Head of caudate nucleus (tissue), 42 donors: Measurements from ENCODE around the gene CEP152.
"Not testable (repeated sequence)": the region's sequence is repeated elsewhere in the genome, so short reads cannot be mapped to it uniquely, and the experiment has no call there.

Experiments
- DNase-seq, 42 donors: peaks; one replicate each; pipeline versions ENCODE4 v3.0.0 to v3.0.0-alpha.2; 2020 to 2021; ENCODE audit warnings: mixed read lengths in 7 of 42
- intact Hi-C: fragments of 100-400 bp; cut with DNase I; formaldehyde crosslinking; loops from one replicate; pipeline ENCODE4 v1.15.0; 2022

Gene CEP152

DNA sequence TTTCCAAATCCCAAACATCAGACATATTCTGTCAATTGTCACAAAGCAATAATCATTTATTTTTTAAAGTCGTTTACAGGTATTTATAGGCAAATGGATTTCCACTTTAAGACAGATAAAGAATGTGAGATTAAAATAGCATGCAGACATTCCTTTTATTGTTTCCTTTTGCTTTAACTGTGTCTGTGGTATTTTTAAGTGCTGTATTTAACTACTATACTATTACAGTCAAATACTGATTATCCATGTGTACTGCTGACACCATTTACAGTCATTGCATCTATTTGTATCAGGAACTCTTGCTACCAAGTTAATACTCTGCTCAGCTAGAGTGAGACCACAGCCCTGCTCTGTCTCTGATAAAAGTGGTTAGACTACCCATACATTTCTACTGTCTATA, 12.8 kb upstream of the CEP152 start:
- no peak for DNase-seq
- intact Hi-C loops = no loop called here

DNA sequence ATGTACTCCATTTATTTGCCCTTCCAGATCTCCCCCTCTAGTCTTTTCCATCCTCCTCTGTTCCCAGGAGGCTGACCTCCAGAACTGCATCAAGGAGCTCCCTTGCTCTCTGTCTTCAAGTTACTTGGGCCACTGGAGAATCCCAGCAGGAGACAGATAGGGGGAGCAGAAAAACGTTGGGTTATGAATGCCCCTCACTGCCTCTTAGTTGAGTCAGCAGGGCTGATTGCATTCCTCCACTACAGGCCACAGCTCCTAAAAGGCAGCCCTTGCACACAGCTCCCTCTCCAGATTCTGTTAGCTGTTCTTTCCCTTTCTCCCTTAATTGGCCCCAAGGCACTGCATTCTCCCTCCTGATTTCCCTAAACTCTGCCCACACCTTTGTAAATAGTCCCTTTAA, 12.4 kb upstream of the CEP152 start:
- intact Hi-C loops = no loop called here
- DNase-seq = no peak

DNA sequence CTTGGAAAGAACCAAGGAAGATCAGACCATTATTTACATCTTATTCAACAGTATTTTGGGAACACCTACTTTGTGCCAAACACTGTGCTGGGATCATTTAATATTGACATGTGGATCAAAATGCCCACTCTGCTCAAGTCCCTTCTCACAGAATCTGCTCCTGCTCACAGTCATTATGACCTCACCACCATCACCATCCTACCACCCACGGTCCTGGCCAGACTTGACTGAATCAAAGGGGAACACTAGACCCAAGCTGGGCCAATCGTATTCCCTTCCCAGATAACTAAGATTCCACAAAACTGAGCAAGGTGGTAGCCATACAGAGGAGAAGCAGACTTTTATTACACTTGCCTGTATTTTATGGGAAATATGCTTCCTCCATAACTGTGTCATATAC, 3.4 kb upstream of the CEP152 start:
- DNase-seq = no peak
- intact Hi-C loops = no loop called here

DNA sequence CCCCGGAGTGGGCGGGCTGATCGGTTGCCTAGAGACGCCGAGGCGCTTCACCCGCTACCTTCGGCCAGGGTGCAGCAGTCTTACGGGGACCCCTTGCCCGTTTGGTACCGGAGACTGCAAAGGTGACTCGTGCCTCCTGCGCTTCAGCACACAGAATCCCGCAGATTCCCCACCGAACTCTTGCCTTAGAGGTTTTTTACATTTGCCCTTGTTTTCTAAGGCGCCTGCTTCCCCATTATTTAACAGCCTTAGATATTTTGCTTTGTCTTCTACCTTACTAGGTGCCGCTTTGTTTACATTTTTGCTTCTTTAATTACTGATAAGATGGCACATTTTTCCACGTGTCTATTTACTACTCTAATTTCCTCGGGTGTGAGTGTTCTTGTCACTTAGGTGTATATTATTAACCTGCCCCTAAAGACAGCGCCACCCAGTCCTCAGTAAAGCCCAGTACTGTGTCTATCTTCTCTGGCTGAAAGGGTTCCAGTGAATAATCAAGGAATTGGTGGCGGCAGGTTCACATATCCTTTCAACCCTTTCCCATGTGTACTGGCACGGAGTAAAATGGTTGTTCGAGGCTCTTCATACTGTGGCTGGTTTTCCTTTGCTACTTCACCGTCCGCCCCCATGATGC, 573 bp upstream of the CEP152 start:
- DNase-seq = peak in 4 of 42 donors; percentile 10 to 39 (median 16)
- intact Hi-C loops = no loop called here

DNA sequence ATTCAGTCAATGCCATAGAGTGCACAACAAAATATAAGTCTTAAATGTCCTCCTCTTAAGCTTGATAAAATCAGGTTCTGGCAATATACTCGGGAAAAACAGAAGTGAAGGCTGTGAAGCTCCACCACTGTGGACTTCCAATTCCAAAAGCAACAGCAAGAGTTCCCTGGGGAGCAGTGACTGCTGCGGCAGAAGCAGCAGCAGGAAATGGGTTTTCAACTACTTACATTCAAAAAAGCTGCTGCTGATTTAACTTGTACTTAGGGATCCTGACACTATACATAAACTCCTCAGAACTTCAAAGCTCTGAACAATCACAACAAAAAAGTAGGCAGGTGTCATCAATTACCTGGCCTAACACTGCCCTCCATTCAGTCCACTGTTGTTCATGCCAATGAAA, 4.7 kb downstream of the CEP152 start:
- DNase-seq = no peak
- intact Hi-C loops = loop anchor here (10.0 kb wide), 1 partner anchor 161 kb away; the partner anchor contains the start of gene FBN1

DNA sequence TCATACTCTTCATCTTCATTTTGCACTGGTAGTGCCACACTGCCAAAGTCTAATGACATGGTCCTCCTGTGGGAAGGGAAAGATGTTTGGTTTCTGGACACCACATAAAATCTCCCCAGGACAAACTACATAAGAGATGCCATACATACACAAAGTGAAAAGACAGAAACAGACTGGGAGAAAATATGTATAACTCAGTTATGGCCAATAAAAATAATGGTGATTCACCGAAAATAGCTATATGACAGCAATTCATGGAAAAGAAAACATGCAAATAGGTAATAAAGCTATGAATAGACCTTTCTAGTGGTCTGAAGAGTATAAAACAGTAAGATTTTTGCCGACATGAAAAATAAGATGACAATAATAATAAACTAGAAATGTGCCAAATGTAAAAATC, 5.3 kb downstream of the CEP152 start:
- intact Hi-C loops = loop anchor here (10.0 kb wide), 1 partner anchor 161 kb away; the partner anchor contains the start of gene FBN1

DNA sequence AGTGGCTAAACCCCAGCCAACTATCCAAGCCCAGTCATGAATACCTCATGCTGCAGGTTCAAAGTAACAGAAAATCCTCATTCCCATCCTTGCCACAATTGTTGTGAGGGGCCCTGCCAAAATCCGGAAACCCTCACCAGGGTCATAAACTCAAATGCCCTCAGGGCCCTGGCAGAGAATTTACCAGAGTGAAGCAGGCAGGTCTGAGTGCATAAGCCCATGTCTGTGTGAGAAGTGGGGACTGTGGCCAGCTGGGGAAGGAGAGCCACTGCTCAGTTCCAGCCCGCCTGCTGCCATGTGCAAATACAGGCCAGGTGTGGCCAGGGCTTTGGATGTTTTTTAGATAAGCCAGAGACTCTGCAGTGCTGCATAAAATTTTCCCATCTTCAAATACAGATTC, 7.0 kb downstream of the CEP152 start:
- intact Hi-C loops = loop anchor here (10.0 kb wide), 1 partner anchor 159 kb away; the partner anchor contains the start of gene FBN1
- no peak for DNase-seq

More for the DNA sequence above, 5.3 kb downstream of the CEP152 start:
- DNase-seq = no peak

DNA sequence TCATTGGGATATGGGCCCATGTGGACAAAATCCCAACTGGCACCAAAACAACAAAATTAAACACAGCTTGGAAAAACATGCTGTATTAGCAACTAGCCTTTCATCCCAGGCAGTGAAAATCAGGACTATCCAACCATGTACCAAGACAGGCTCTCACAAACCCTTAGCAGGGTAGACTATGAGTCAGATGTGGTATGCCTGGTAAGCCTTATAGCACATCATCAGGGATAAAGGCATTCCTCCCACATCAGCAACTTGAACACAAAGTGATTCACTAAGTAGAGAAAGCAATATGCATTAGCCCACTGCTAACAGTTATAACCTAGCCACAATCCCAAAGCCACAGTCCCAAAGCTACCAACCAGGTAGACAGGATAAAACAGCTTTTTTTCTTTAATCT, 8.0 kb downstream of the CEP152 start:
- no peak for DNase-seq
- intact Hi-C loops = loop anchor here (10.0 kb wide), 1 partner anchor 158 kb away; the partner anchor contains the start of gene FBN1

DNA sequence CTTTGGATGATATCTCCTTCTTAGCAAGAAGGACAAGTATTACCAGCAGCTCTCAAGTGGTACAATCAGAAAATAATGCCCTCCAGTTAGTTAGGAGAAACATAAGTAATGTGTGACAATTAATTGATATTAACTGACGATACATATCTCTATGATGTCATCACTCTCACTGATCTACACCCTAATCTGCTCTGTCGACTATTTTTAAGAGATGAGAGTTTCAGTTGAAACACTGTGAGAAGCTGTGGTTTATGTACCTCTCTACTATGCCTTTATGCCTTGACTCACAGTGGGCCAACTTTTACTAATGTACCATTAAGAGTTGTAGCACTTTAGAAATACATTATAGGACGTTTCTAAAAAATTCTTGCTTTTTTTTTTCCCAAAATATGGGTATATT, 8.6 kb downstream of the CEP152 start:
- DNase-seq = no peak
- intact Hi-C loops = loop anchor here (10.0 kb wide), 1 partner anchor 157 kb away; the partner anchor contains the start of gene FBN1

DNA sequence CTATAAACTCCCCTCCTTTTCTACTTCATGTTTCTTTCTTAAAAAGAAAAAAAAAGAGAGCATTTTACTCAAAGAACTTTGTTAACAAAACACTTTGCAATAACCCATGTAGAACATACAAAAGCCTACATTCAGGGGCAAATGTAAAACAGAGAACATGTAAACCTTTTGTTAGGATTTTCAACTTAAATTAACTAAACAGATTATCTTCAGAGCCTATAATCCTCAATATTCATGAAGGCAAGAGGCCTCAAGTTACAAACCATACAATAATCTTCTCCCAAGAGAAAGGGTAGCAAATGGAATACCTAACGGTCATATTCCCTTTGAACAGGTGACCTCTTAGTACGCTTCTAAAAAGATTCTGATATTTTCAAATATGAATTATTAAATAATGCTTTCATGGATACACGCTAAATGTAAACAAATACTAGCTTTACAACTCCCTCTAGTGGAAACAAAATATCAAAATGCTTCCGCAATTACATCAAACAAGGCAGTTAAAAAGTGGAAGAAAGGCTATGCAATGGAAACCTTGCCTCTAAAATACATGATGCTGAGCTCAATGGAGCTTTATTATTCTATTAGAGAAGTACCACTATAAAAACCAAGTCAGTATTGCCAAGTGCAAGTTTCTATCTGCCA, 9.9 kb downstream of the CEP152 start:
- no peak for DNase-seq
- intact Hi-C loops = loop anchor here (10.0 kb wide), 1 partner anchor 156 kb away; the partner anchor contains the start of gene FBN1

DNA sequence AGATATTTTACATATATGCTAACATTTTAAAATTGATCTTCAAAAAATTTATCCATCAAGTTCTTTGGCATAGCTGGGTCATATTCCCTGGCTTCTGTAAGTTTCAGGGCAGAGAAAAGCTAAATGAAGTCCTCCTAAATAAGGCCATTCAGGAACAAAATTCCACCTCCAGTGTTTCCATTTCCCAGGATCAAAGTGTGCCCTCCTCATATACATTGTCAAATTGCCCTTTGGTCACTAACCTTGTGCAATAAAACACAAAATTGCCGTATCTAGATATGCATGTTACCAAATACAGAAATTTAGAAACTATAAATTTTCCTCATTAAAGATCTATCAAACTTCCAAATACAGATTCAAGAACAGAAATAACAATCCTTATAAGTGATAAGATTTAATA, 10.6 kb downstream of the CEP152 start:
- DNase-seq = no peak
- intact Hi-C loops = loop anchor here (10.0 kb wide), 1 partner anchor 155 kb away; the partner anchor contains the start of gene FBN1

DNA sequence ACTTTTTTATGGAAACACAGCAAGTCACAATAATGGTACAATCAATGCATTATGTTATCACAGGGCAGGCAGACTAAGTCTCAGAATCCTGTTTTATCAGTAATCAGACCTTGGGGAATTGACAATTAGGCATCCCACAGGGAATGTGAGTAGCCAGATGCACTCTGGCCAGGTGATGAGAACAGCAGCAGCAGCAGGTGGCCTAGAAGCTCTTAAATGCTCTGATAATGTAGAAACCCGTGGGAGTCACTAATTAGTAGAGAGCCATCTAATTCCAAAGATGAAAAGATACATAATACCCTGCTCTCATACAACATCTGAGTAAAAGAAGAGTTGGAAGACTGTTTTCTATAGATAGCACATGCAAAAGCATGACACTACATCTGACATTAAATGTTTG, 12.6 kb downstream of the CEP152 start:
- DNase-seq = no peak
- intact Hi-C loops = no loop called here

DNA sequence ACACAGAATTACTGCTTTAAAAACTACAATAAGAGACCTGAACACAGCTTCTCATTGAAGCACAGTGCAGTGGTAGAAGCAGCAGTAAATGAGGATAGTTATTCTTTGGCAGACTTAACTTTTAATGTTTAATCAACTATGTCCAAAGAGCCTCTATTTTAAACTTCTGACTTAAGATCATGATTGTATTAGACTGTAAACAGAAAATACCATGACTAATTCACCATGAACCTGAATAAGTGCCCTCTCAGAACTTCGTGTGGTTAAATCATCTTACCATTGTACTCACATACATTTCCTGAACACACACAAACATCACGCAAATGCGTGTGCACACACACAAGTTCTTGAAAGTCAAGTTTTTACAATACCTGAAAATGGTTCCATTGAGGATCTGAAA, 13.9 kb downstream of the CEP152 start:
- intact Hi-C loops = no loop called here

DNA sequence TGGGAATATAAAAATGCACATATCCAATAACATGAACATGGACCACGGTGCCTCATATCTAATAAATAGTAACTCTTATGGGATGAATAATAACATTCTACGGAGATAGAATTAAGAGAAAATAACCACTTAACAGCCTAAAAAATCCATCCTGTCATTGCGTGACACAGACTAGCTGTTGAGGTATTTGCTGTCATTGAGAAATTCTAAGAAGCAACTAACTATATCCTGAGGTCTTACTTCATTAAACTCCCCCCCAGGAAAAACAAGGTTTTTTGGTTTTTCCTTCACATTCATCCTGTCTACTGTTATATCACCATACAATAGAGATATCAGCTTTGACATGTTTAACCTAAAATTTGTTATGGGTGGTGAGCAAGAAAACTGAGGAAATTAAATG, 14.3 kb downstream of the CEP152 start:
- no peak for DNase-seq
- intact Hi-C loops = no loop called here

More for the DNA sequence above, 13.9 kb downstream of the CEP152 start:
- no peak for DNase-seq

DNA sequence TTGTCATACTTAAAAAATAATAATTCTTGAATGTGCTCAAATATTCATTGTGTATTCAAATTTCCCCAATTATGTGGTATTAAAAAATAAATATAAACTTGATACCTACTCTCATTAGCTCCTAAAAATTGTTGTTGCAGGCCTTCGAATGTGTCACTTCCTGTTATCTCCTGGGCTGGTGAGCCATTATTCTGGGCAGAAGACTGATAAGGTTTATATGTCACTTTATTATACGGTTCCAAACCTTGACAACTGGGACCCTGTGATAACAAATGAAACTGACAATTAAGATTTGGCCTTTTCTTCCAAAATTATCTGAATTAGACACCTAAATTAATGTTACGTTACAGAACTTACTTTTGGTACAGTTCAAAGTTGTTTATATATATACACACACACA, 15.0 kb downstream of the CEP152 start:
- no peak for DNase-seq
- intact Hi-C loops = no loop called here

DNA sequence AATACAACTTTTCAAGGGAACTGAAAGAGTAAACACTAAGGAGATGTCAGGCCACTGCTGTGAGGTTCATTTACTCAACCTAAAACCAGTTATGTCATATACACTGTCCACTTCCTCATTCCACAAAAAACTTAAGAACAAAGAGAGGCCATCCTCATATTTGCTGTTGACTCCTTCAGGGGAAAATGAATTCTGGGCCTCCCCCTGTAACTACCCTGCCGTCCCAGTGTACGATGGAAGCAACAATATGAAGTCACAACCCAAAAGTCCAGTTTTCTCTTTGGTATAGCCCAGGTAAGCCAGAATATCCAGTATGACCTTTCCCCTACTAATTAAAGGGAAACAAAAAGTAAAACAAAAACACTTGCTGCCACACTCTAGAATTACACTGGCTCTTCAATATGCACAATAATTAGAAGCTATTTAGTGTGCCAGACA, 16.2 kb downstream of the CEP152 start:
- intact Hi-C loops = no loop called here
- DNase-seq = no peak

DNA sequence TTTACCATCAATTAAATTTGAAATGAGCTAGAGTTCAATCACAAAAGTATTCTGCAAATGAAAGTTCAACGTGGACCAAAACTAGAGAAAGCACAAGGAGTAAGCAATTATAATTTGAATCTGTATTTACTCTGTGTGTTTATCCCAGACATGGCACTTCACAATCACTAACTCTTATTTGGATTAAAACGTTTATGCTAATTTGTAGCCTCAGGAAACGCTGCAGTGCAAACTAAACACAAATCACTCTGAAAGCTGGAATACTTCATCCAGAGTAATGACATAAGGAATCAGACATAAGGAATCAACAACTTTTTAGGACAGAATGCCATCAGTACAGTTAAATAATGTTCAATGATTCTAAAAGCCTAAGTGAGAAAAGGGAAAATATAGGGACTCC, 18.5 kb downstream of the CEP152 start:
- intact Hi-C loops = no loop called here
- DNase-seq = no peak

DNA sequence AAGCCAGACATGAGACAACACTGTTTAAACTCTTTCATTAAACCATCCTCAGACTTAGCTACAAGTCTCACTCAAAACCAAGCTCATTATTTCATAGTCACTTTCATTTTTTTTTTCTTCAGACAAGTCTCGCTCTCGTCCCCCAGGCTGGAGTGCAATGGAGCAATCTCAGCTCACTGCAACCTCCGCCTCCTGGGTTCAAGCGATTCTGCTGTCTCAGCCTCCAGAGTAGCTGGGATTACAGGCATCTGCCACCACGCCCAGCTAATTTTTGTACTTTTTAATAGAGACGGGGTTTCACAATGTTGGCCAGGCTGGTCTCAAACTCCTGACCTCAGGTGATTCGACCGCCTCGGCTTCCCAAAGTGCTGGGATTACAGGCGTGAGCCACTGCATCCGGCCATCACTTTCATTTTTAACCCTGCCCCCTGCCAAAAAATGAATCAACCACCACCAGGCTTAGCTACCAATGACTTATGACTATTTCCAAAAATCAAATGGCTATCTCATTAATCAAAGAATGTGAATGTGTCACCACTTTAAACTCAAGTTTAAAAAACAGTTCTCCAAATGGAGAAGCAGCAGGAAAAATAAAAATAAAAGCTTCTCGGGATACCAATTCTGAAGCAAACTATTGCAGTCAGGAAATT, 20.3 kb downstream of the CEP152 start:
- DNase-seq, intact Hi-C loops: not testable (repeated sequence)

DNA sequence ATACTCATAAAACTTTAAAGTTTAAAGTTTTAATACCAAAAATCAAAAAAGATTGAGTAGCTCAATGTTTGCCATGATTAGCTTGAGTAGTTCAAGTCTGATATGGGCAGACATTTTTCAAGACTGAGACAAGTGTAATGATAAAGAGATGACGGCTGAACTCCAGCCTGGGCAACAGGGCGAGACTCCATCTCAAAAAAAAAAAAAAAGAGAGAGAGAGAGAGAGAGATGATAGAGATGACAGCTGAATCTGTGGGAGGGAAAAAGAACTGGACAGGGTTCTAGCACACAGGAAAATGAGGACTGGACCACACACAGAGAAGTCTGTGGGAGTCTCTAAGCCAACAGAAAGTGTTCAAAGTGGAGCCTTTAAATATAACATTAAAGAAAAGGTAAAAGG, 25.2 kb downstream of the CEP152 start:
- intact Hi-C loops = no loop called here

DNA sequence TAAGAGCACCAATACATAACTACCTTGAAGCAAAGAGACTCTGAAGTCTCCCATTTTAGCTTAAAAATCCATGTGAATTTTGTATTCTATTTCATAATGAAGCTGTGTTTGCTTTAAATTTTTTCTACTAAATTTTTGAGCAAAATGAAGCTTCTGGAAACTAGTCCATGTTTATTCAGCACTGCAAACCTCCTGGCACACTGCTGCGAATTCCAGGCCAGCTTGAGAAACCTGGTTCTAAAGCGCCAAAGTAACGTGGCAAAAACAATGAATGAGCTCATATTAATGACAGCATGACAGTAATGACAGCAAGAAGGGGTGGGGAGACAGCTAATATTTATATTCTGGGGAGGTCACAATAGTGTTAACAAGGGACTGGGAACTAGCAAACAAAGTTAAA, 25.7 kb downstream of the CEP152 start:
- no peak for DNase-seq
- intact Hi-C loops = no loop called here

More for the DNA sequence above, 25.2 kb downstream of the CEP152 start:
- no peak for DNase-seq
